OCI-LY3 (cell line): ENCODE measurements around the gene CATSPER3.

Experiments used
- EZH2phosphoT487 ChIP-seq: fragments of 200-600 bp; shearing (Covaris generic); IDR thresholded peaks from 2 replicates; pipeline ENCODE4 v1.6.1; 2018; ENCODE audit warnings: antibody characterized with exemption, mixed run types, low read depth
- TF ChIP-seq, protein P1 (sequence below): fragments of 200-600, 300-600 bp; sonication (generic); IDR thresholded peaks from 2 replicates; pipeline ENCODE4 v1.5.1; 2014; ENCODE audit warnings: antibody characterized with exemption, low read length, low read depth

DNA sequence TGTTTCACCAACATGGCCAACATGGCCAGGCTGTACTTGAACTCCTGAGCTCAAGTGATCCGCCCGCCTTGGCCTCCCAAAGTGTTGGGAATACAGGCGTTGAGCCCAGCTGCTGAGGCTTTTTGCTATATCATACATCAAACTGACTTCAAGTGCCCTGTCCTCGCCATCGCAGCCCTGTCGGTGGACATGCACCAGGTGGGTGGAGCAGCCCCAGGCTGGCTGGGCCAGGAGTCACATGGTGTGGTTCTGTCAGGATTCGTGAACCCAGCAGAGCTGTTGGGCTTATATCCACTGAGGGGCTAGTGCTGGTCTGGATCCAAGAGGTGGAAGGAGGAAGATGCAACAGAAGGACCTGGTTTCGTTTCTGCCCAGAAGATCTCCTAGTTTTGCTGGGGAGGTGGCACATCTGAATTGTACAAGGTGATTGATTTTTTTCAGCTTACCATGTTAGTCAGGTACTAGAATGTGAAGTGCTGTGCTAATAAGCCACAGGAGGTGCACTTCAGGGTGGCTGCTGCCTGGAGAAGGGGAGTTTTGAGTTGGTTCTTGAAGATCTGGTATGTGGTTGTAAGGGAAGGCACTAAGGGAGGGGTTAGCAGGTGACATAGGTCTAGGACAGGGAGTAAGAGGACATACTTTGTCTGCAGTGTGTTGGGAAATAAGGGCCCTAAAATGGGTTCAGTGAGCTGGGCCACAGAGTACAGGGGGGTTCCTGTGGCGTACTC lies 46.7 kb upstream of the CATSPER3 start:
- TF ChIP-seq, protein P1, sequence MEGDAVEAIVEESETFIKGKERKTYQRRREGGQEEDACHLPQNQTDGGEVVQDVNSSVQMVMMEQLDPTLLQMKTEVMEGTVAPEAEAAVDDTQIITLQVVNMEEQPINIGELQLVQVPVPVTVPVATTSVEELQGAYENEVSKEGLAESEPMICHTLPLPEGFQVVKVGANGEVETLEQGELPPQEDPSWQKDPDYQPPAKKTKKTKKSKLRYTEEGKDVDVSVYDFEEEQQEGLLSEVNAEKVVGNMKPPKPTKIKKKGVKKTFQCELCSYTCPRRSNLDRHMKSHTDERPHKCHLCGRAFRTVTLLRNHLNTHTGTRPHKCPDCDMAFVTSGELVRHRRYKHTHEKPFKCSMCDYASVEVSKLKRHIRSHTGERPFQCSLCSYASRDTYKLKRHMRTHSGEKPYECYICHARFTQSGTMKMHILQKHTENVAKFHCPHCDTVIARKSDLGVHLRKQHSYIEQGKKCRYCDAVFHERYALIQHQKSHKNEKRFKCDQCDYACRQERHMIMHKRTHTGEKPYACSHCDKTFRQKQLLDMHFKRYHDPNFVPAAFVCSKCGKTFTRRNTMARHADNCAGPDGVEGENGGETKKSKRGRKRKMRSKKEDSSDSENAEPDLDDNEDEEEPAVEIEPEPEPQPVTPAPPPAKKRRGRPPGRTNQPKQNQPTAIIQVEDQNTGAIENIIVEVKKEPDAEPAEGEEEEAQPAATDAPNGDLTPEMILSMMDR: no peak
- no peak for TF ChIP-seq EZH2phosphoT487
